ENCODE measurements around the gene B3GNT8.
"Not testable (repeated sequence)": the region's sequence is repeated elsewhere in the genome, so short reads cannot be mapped to it uniquely, and the experiment has no call there.

Gene B3GNT8

GRCh38 chr19:41426952-41427646, at the start of gene B3GNT8:
TSS of gene B3GNT8 (minus strand) at chr19:41427374. CDS start at chr19:41426778, 596 bp downstream.
- Histone ChIP-seq H3K9me3 (ENCODE audit: control insufficient read depth, insufficient read depth, low read depth, low read length) (no peaks in the 10 kb centered on the region), H3K4me3 (ENCODE audit: low read depth, low read length) (peak within 1 kb of the TSS; percentile 67), H3K27me3 (ENCODE audit: control insufficient read depth, insufficient read depth, low read length) (no peaks in the 10 kb centered on the region), H3K27ac (ENCODE audit: low read depth, low read length) (peak within 1 kb of the TSS; percentile 42; the same call in 1 of the 2 replicates), H3K36me3 (ENCODE audit: control insufficient read depth, insufficient read depth, low read length) (peaks cover 46% of the 10 kb centered on the region), H3K4me1 (ENCODE audit: control insufficient read depth, insufficient read depth, low read length) (peaks cover 18% of the 10 kb centered on the region), H3K9ac (ENCODE audit: low read length) (peak within 1 kb of the TSS; percentile 72)

GRCh38 chr19:41476583-41476982, 49.4 kb upstream of the B3GNT8 start:
- H3K9me3 ChIP-seq (ENCODE audit: control insufficient read depth, insufficient read depth, low read depth, low read length) = no peaks in the 10 kb centered on the region; the same call in 1 of the 2 replicates
- no peaks in the 10 kb centered on the region for H3K4me1 ChIP-seq (ENCODE audit: control insufficient read depth, insufficient read depth, low read length)
- H3K27me3 ChIP-seq (ENCODE audit: control insufficient read depth, insufficient read depth, low read length) = peaks cover 90% of the 10 kb centered on the region
- no peak overlapping the region for H3K4me3 ChIP-seq (ENCODE audit: low read depth, low read length)
- H3K36me3 ChIP-seq (ENCODE audit: control insufficient read depth, insufficient read depth, low read length) = no peaks in the 10 kb centered on the region
- no peak overlapping the region for H3K9ac ChIP-seq (ENCODE audit: low read length)
- no peak overlapping the region for H3K27ac ChIP-seq (ENCODE audit: low read depth, low read length)

- H3K9me3 ChIP-seq (ENCODE audit: control insufficient read depth, insufficient read depth, low read depth, low read length) = peaks cover 24% of the 10 kb centered on the region
- H3K27ac ChIP-seq (ENCODE audit: low read depth, low read length); H3K4me3 ChIP-seq (ENCODE audit: low read depth, low read length); H3K9ac ChIP-seq (ENCODE audit: low read length); H3K36me3 ChIP-seq (ENCODE audit: control insufficient read depth, insufficient read depth, low read length); H3K4me1 ChIP-seq (ENCODE audit: control insufficient read depth, insufficient read depth, low read length): not testable (repeated sequence)
- H3K27me3 ChIP-seq (ENCODE audit: control insufficient read depth, insufficient read depth, low read length) = peaks cover 56% of the 10 kb centered on the region
These were observed 36.4 kb upstream of the B3GNT8 start for GRCh38 chr19:41463257-41464256.

GRCh38 chr19:41462497-41462896, 35.3 kb upstream of the B3GNT8 start:
- Histone ChIP-seq H3K4me1 (ENCODE audit: control insufficient read depth, insufficient read depth, low read length) (no peaks in the 10 kb centered on the region), H3K27me3 (ENCODE audit: control insufficient read depth, insufficient read depth, low read length) (peaks cover 59% of the 10 kb centered on the region), H3K9ac (ENCODE audit: low read length) (no peak overlapping the region), H3K9me3 (ENCODE audit: control insufficient read depth, insufficient read depth, low read depth, low read length) (peaks cover 24% of the 10 kb centered on the region), H3K27ac (ENCODE audit: low read depth, low read length) (no peak overlapping the region), H3K4me3 (ENCODE audit: low read depth, low read length) (no peak overlapping the region), H3K36me3 (ENCODE audit: control insufficient read depth, insufficient read depth, low read length) (no peaks in the 10 kb centered on the region)

GRCh38 chr19:41457241-41457640, 30.1 kb upstream of the B3GNT8 start:
- Histone ChIP-seq H3K4me3 (ENCODE audit: low read depth, low read length) (no peak overlapping the region), H3K27ac (ENCODE audit: low read depth, low read length) (no peak overlapping the region), H3K36me3 (ENCODE audit: control insufficient read depth, insufficient read depth, low read length) (no peaks in the 10 kb centered on the region), H3K27me3 (ENCODE audit: control insufficient read depth, insufficient read depth, low read length) (peaks cover 69% of the 10 kb centered on the region), H3K9me3 (ENCODE audit: control insufficient read depth, insufficient read depth, low read depth, low read length) (peaks cover 11% of the 10 kb centered on the region), H3K4me1 (ENCODE audit: control insufficient read depth, insufficient read depth, low read length) (no peaks in the 10 kb centered on the region), H3K9ac (ENCODE audit: low read length) (no peak overlapping the region)

- no peak overlapping the region for H3K27ac ChIP-seq (ENCODE audit: low read depth, low read length)
- no peaks in the 10 kb centered on the region for H3K36me3 ChIP-seq (ENCODE audit: control insufficient read depth, insufficient read depth, low read length)
- peaks cover 4% of the 10 kb centered on the region for H3K9me3 ChIP-seq (ENCODE audit: control insufficient read depth, insufficient read depth, low read depth, low read length)
- no peak overlapping the region for H3K4me3 ChIP-seq (ENCODE audit: low read depth, low read length)
- H3K9ac ChIP-seq (ENCODE audit: low read length) = no peak overlapping the region
- H3K27me3 ChIP-seq (ENCODE audit: control insufficient read depth, insufficient read depth, low read length) = peaks cover 69% of the 10 kb centered on the region
- no peaks in the 10 kb centered on the region for H3K4me1 ChIP-seq (ENCODE audit: control insufficient read depth, insufficient read depth, low read length)
These were observed 29.3 kb upstream of the B3GNT8 start for GRCh38 chr19:41456342-41456918.

GRCh38 chr19:41455936-41456335, 28.8 kb upstream of the B3GNT8 start:
- no peak overlapping the region for H3K9ac ChIP-seq (ENCODE audit: low read length)
- H3K4me3 ChIP-seq (ENCODE audit: low read depth, low read length) = no peak overlapping the region
- H3K27me3 ChIP-seq (ENCODE audit: control insufficient read depth, insufficient read depth, low read length) = peaks cover 64% of the 10 kb centered on the region
- no peaks in the 10 kb centered on the region for H3K36me3 ChIP-seq (ENCODE audit: control insufficient read depth, insufficient read depth, low read length)
- H3K9me3 ChIP-seq (ENCODE audit: control insufficient read depth, insufficient read depth, low read depth, low read length) = no peaks in the 10 kb centered on the region; the same call in 1 of the 2 replicates
- H3K27ac ChIP-seq (ENCODE audit: low read depth, low read length) = no peak overlapping the region
- H3K4me1 ChIP-seq (ENCODE audit: control insufficient read depth, insufficient read depth, low read length) = no peaks in the 10 kb centered on the region

GRCh38 chr19:41452584-41453275, 25.6 kb upstream of the B3GNT8 start:
- no peaks in the 10 kb centered on the region for H3K36me3 ChIP-seq (ENCODE audit: control insufficient read depth, insufficient read depth, low read length)
- H3K9ac ChIP-seq (ENCODE audit: low read length) = no peak overlapping the region
- no peak overlapping the region for H3K4me3 ChIP-seq (ENCODE audit: low read depth, low read length)
- no peaks in the 10 kb centered on the region for H3K4me1 ChIP-seq (ENCODE audit: control insufficient read depth, insufficient read depth, low read length)
- H3K27ac ChIP-seq (ENCODE audit: low read depth, low read length) = no peak overlapping the region
- H3K9me3 ChIP-seq (ENCODE audit: control insufficient read depth, insufficient read depth, low read depth, low read length) = no peaks in the 10 kb centered on the region
- H3K27me3 ChIP-seq (ENCODE audit: control insufficient read depth, insufficient read depth, low read length) = peaks cover 57% of the 10 kb centered on the region

- H3K9ac ChIP-seq (ENCODE audit: low read length) = no peak overlapping the region
- H3K4me1 ChIP-seq (ENCODE audit: control insufficient read depth, insufficient read depth, low read length) = no peaks in the 10 kb centered on the region
- H3K36me3 ChIP-seq (ENCODE audit: control insufficient read depth, insufficient read depth, low read length) = no peaks in the 10 kb centered on the region
- no peak overlapping the region for H3K27ac ChIP-seq (ENCODE audit: low read depth, low read length)
- H3K27me3 ChIP-seq (ENCODE audit: control insufficient read depth, insufficient read depth, low read length) = peaks cover 46% of the 10 kb centered on the region
- no peak overlapping the region for H3K4me3 ChIP-seq (ENCODE audit: low read depth, low read length)
- no peaks in the 10 kb centered on the region for H3K9me3 ChIP-seq (ENCODE audit: control insufficient read depth, insufficient read depth, low read depth, low read length)
These were observed 22.6 kb upstream of the B3GNT8 start for GRCh38 chr19:41449865-41450178.

- Histone ChIP-seq H3K9me3 (ENCODE audit: control insufficient read depth, insufficient read depth, low read depth, low read length) (no peaks in the 10 kb centered on the region), H3K27me3 (ENCODE audit: control insufficient read depth, insufficient read depth, low read length) (peaks cover 43% of the 10 kb centered on the region), H3K4me3 (ENCODE audit: low read depth, low read length) (peak overlapping the region; percentile 36), H3K27ac (ENCODE audit: low read depth, low read length) (no peak overlapping the region), H3K36me3 (ENCODE audit: control insufficient read depth, insufficient read depth, low read length) (no peaks in the 10 kb centered on the region), H3K9ac (ENCODE audit: low read length) (no peak overlapping the region), H3K4me1 (ENCODE audit: control insufficient read depth, insufficient read depth, low read length) (no peaks in the 10 kb centered on the region)
These were observed 22.1 kb upstream of the B3GNT8 start for GRCh38 chr19:41449079-41449864.

Measured in HUES6 (cell line).